Effector memory CD4-positive, alpha-beta T cell (primary cell): ENCODE measurements around the gene HIP1.
"Not testable (repeated sequence)": the region's sequence is repeated elsewhere in the genome, so short reads cannot be mapped to it uniquely, and the experiment has no call there.

ENCODE experiments used
- DNase-seq, 3 donors: peaks; one replicate each; pipeline ENCODE4 v3.0.0-alpha.2; 2020
- H3K27ac ChIP-seq: 2 replicates; pipeline ENCODE4 v1.7.0; 2013; ENCODE audit warnings: mild to moderate bottlenecking, low read length, moderate library complexity; ENCODE audit not compliant: insufficient read depth, poor library complexity, severe bottlenecking
- H3K27me3 ChIP-seq: replicated peaks from 2 replicates; pipeline ENCODE4 v1.7.0; 2013; ENCODE audit warnings: mild to moderate bottlenecking, low read length; ENCODE audit not compliant: insufficient read depth, control insufficient read depth, poor library complexity, severe bottlenecking
- H3K36me3 ChIP-seq: 2 replicates; pipeline ENCODE4 v1.7.0; 2013; ENCODE audit warnings: mild to moderate bottlenecking, low read length, moderate library complexity; ENCODE audit not compliant: control insufficient read depth, insufficient read depth
- H3K4me1 ChIP-seq: 2 replicates; pipeline ENCODE4 v1.7.0; 2013; ENCODE audit warnings: low read length, mild to moderate bottlenecking; ENCODE audit not compliant: control insufficient read depth, insufficient read depth, poor library complexity, severe bottlenecking
- H3K4me3 ChIP-seq: 2 replicates; pipeline ENCODE4 v1.7.0; 2013; ENCODE audit warnings: low read length, low read depth, mild to moderate bottlenecking; ENCODE audit not compliant: insufficient read depth, poor library complexity, severe bottlenecking
- H3K9me3 ChIP-seq: 2 replicates; pipeline ENCODE4 v1.7.0; 2013; ENCODE audit warnings: mild to moderate bottlenecking, low read length, moderate library complexity; ENCODE audit not compliant: control insufficient read depth

The HIP1 gene

DNA sequence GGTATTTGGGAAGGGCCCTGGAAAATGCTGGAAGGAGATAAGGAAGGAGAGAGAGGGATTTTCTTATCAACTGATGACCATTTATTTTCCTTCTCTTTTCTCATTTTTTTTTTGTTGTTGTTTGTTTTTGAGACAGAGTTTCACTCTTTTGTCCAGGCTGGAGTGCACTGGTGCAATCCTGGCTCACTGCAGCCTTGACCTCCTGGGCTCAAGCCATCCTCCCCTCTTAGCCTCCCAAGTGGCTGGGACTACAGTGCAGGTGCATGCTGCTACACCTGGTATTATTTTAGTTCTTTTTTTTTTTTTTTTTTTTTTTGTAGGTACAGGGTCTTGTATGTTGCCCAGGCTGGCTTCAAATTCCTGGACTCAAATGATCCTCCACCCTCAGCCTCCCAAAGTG is 52.2 kb downstream of the HIP1 start:
- no peaks in the 10 kb centered on the region for H3K36me3 ChIP-seq
- no peaks in the 10 kb centered on the region for H3K27me3 ChIP-seq
- H3K9me3 ChIP-seq = no peaks in the 10 kb centered on the region
- no peak for DNase-seq
- no peaks in the 10 kb centered on the region for H3K4me1 ChIP-seq
- H3K4me3 ChIP-seq = no peak overlapping the region
- no peak overlapping the region for H3K27ac ChIP-seq

DNA sequence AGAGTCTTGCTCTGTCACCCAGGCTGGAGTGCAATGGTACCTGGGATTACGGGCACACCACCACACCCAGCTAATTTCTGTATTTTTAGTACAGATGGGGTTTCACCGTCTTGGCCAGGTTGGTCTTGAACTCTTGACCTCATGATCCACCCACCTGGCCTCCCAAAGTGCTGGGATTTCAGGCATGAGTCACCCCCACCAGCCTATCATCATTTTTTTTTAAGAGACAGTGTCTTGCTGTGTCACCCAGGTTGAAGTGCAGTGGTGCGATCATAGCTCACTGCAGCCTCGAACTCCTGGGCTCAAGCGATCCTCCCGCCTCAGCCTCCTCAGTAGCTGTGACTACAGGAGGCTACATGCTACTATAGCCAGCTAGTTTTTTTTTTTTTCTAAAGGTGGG is 56.7 kb downstream of the HIP1 start:
- H3K27me3 ChIP-seq, H3K4me3 ChIP-seq, H3K27ac ChIP-seq, DNase-seq, H3K9me3 ChIP-seq, H3K4me1 ChIP-seq, H3K36me3 ChIP-seq: not testable (repeated sequence)

DNA sequence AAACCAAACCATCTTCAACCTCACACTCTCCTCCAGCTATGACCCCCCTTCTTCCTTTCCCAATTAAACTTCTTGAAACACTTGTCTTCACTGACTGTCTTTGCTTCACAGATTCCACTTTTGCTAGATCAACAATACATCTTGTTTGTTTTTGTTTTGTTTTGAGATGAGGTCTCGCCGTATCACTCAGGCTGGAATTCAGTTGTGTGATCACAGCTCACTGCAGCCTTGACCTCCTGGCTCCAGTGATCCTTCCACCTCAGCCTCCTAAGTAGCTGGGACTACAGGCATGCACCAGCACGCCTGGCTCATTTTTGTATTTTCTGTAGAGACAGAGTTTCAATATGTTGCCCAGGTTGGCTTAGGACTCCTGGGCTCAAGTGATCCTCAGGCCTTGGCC is 59.7 kb downstream of the HIP1 start:
- H3K4me3 ChIP-seq = no peak overlapping the region
- H3K4me1 ChIP-seq = no peaks in the 10 kb centered on the region
- no peaks in the 10 kb centered on the region for H3K27me3 ChIP-seq
- no peak overlapping the region for H3K27ac ChIP-seq
- H3K36me3 ChIP-seq = no peaks in the 10 kb centered on the region
- no peaks in the 10 kb centered on the region for H3K9me3 ChIP-seq
- no peak for DNase-seq

DNA sequence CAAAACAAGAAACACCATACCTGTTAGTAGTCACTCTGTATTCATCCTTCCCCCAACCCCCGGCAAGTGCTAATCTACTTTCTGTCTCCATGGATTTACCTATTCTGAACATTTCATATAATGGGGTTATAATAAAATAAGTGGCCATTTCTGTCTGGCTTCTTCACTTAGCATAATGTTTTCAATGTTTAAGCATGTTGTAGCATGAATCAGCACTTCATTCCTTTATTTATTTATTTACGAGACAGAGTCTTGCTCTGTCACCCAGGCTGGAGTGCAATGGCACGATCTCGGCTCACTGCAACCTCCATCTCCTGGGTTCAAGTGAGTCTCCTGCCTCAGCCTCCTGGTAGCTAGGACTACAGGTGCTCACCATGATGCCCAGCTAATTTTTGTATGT is 69.2 kb downstream of the HIP1 start:
- Histone ChIP-seq H3K4me3 (no peak overlapping the region), H3K4me1 (no peaks in the 10 kb centered on the region), H3K36me3 (no peaks in the 10 kb centered on the region), H3K27me3 (no peaks in the 10 kb centered on the region), H3K9me3 (no peaks in the 10 kb centered on the region), H3K27ac (no peak overlapping the region)
- DNase-seq = no peak

DNA sequence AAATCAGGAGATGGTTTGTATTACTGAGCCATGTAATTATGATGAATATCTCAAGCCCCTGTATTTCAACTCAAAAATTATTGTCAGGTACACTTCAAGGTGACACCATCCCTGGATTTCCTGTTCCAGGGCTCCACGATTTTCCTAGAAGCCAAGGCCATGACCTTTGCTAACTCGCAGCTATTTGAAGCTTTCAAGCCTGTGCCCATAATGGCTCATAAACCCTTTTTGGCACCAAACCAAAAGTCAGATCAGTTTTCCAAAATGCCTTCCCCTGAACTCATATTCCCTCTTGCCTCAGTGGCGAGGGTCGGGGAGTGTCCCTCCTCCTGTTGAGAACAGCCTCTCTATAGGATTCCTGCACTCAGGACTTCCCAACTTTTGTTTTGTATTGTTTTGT is 70.8 kb downstream of the HIP1 start:
- Histone ChIP-seq H3K27ac (no peak overlapping the region), H3K4me1 (no peaks in the 10 kb centered on the region), H3K27me3 (no peaks in the 10 kb centered on the region), H3K4me3 (no peak overlapping the region), H3K9me3 (no peaks in the 10 kb centered on the region), H3K36me3 (no peaks in the 10 kb centered on the region)
- no peak for DNase-seq

DNA sequence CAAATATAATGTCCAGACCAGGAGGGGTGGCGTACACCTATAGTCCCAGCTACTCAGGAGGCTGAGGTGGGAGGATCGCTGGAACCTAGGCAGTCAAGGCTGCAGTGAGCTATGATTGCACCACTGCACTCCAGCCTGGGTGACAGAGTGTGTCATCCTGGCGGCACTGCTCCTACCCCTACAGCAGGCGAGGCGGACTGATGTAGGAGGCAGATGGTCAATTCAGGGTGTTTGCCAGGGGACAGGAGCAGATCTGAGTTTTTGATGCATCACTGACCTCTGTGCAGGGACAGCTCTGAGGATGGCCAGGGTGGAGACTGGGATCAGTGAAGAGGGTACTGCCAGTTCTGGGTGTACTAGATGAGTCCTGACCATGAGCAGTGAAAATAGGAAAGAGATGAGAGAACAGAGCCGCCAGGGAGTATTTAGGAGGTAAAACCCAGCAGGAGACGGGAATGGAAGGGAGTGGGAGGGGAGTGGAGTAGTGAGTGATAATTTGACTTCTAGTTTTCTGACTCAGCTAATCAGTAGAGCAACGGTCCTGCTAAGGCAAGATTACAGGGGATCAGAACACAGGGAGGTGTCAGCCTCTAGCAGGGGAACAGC is 75.3 kb downstream of the HIP1 start:
- Histone ChIP-seq H3K27me3 (no peaks in the 10 kb centered on the region), H3K36me3 (no peaks in the 10 kb centered on the region), H3K27ac (no peak overlapping the region), H3K4me3 (no peak overlapping the region), H3K4me1 (no peaks in the 10 kb centered on the region), H3K9me3 (no peaks in the 10 kb centered on the region)
- DNase-seq = no peak

DNA sequence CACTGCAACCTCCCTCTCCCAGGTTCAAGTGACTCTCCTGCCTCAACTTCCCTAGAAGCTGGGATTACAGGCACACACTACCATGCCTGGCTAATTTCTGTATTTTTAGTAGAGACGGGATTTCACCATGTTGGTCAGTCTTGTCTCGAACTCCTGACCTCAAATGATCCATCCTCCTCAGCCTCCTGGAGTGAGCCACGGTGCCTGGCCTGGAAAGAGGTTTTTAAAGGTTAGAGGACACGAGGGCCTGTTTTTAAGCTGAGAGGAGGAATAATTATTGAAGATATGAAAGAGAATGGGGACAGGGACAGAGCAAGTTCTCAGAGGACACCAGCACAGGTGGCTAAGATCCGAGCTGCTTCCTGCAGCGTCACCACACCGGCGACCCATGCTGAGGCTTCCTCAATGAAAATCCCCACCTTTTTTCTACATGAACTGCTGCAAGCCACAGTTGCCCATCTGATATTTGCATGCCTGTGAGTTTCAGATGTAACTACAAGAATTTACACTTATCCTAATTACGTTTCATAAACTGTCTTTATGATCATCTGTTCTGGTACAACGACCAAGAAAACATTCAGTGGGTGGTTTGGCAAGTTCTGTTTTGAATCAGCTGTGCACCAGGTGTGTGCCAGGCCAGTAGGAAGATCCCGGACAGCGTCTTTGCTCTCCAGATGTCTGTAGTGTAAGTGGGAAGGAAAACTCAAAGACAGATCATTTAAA is 76.0 kb downstream of the HIP1 start:
- no peaks in the 10 kb centered on the region for H3K9me3 ChIP-seq
- no peaks in the 10 kb centered on the region for H3K27me3 ChIP-seq
- H3K27ac ChIP-seq = no peak overlapping the region
- H3K36me3 ChIP-seq = no peaks in the 10 kb centered on the region
- no peak overlapping the region for H3K4me3 ChIP-seq
- DNase-seq = no peak
- no peaks in the 10 kb centered on the region for H3K4me1 ChIP-seq

DNA sequence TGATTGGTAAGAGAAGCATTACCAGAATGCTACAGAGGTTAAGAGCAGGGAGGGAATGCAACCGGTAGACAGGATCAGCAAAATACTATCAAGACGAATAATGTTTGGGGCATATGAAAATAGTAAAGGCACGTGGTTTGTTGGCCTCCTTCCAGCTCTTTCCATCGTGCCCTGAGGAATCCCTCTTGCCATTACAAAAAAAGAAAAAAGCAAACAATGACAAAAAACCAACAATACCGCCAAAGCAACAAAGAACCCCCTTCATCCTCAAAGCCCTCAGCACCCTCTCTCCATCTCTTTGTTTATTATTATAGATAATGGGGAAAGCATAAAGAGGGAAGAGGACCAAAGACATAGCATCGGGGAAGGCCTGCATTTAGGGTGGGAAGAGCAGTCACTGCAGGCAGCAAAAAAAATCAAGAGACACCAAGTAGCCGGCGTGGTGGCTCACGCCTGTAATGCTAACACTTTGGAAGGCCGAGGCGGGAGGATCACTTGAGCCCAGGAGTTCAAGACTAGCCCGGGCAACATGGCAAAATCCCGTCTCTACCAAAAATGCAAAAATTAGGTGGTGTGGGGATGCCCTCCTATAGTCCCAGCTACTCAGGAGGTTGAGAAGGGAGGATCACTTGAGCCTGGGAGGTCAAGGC is 78.0 kb downstream of the HIP1 start:
- Histone ChIP-seq H3K27ac (no peak overlapping the region), H3K4me1 (no peaks in the 10 kb centered on the region), H3K9me3 (no peaks in the 10 kb centered on the region), H3K4me3 (no peak overlapping the region), H3K27me3 (no peaks in the 10 kb centered on the region), H3K36me3 (no peaks in the 10 kb centered on the region)
- DNase-seq = no peak

DNA sequence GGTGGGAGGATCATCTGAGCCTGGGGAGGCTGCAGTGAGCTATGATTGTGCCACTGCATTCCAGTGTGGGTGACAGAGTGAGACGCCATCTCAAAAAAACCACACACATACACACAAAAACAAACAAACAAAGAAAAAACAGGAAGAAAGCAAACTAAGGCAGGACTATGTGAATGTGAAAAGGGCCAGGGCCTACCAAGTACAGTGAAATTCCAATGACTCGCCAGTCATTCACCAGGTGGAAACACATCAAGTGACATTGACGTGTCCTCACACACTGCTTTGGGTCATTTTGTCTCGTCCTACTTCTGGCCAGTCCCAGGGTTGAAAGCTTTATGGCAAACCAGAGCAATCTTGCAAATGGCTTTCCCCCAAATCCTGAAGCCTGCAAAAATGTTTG is 79.9 kb downstream of the HIP1 start:
- no peak overlapping the region for H3K27ac ChIP-seq
- H3K27me3 ChIP-seq = no peaks in the 10 kb centered on the region
- DNase-seq = no peak
- no peaks in the 10 kb centered on the region for H3K36me3 ChIP-seq
- H3K9me3 ChIP-seq = no peaks in the 10 kb centered on the region
- no peaks in the 10 kb centered on the region for H3K4me1 ChIP-seq
- no peak overlapping the region for H3K4me3 ChIP-seq

DNA sequence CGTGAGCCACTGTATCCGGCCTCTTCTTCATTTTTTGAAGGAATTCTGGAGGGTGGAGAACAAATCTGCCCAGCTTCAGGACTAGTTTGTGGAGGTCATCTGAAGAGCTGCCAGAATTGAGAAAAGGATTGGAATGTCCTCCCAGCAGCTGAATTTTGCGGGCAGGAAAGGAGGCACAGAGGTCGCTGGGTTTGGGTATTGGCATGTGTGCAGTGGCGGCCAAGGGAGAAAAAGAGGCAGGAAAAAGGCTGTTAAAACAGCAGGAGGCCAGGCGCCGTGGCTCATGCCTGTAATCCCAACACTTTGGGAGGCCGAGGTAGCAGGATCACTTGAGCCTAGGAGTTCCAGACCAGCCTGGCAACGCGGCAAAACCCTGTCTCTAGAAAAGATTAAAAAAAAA is 80.4 kb downstream of the HIP1 start:
- Histone ChIP-seq H3K27ac (no peak overlapping the region), H3K4me3 (no peak overlapping the region), H3K4me1 (no peaks in the 10 kb centered on the region), H3K36me3 (no peaks in the 10 kb centered on the region), H3K9me3 (no peaks in the 10 kb centered on the region), H3K27me3 (no peaks in the 10 kb centered on the region)
- DNase-seq = no peak
